HG03565 (cell line): ENCODE data around the gene SNCAIP.

ENCODE experiments used
- ATAC-seq: cut with Tn5 transposase; IDR thresholded peaks from one replicate; pipeline ENCODE4 v1.9.1; 2021; ENCODE audit warnings: mild to moderate bottlenecking, moderate library complexity; ENCODE audit not compliant: unreplicated experiment

The SNCAIP gene

GRCh38 chr5:122493091-122494021 is 181.3 kb downstream of the SNCAIP start:
- ATAC-seq = no peak

DNA sequence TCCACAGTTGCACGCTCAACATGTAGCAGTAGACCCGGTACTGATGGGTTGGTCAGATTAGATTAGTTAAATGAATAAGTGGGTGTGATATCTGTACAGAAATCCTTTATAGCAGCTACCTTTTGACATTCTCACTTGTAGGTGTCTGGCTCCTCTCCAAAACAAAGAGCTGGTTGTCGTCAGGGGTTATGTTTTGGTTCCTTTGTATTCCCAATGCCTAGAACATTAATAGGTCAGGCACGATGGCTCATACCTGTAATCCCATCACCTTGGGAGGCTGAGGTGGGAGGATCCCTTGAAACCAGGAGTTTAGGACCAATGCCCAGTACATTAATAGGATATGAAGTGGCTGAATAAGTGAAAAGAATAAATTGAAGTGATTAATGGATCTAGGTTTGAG is 182.1 kb downstream of the SNCAIP start:
- ATAC-seq = no peak

- ATAC-seq = no peak
Observed at GRCh38 chr5:122498163-122498562, 186.1 kb downstream of the SNCAIP start.

- ATAC-seq = no peak
Observed at GRCh38 chr5:122499585-122499984, 187.5 kb downstream of the SNCAIP start.

- no peak for ATAC-seq
Observed at GRCh38 chr5:122500245-122501088, 188.4 kb downstream of the SNCAIP start.

DNA sequence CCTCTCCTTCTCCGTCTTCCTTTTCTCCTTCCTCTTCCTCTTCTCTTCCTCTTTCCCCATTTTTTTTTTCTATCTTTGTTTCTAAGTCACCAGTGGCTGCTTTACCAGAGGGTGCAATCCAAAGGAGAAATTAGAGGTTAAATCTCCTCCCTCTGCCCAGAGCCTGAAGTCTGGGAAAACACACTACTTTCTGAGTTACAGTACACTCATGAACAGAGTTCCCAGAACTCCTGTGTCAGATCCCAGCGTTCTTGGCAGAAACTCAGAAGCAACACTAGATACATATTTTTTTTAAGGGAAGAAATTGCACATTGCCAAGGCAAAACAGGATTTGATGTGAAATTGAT is 189.0 kb downstream of the SNCAIP start:
- no peak for ATAC-seq

DNA sequence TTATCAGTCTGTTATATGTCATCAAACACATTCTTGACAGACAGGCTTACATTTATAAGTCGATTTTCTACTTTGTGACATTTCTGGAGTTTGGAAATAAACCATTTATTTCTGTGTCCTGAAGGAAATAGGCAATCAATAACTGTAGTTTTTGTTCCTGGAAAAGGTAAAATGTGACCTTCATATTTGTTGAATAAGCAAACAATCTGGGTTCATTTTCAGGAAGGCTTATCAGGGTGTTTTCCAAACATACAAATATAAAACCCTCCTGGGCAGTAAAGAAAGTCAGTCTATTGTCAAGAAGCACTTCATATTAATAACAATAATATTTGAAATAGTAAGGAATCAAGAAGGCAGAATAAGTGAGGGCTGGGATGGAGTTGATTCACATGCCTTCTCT is 195.0 kb downstream of the SNCAIP start:
- no peak for ATAC-seq

DNA sequence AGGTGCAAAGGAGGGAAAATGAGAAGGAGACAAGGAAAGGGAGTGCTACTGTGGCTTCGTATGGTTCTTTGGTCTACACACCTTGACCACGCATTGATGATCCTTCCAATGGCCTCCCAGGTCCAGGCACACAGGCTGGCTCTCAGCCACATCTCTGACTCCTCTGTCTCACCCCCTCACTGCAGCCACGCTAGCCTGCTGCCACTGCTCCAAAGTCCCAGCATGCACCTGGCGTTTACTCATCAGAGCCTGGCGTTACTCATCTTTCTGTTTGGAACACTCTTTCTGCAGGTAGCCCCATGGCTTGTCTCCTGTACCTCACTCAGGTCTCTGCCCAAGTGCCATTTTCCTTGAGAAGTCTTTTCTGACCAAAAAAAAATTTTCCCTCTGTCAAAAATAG is 195.5 kb downstream of the SNCAIP start:
- ATAC-seq = no peak

DNA sequence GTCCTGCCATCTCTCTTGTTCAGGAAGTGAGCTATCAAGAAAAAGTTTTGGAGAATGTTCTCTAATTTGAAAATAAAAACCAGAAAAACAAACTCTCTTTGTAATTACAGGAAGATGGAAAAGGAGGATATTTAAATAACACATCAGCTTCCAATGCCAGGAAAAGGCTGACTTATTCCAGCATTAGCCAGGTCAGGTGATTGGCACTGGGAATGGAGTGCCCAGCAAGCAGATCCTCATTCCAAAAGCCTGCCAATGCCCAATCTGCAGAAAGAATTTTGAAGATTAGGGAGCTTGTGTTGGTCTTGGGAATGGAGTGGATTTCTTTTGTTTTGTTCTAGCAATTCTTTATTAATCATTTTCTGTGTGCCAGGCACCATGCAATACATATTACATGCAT is 196.6 kb downstream of the SNCAIP start:
- ATAC-seq = no peak
